Measurements from ENCODE around the gene RBM12.

The RBM12 gene

GRCh38 chr20:35618263-35619131 lies 46.2 kb downstream of the RBM12 start:
- DNase-seq, result peak; percentile 51

- peak; percentile 76 for DNase-seq
Measured at GRCh38 chr20:35617397-35618262, 47.1 kb downstream of the RBM12 start.

GRCh38 chr20:35616465-35617396 lies 48.0 kb downstream of the RBM12 start:
- peak; percentile 100 for DNase-seq

GRCh38 chr20:35615667-35616464 lies 48.8 kb downstream of the RBM12 start, which contains the start of gene SPAG4:
Gene SPAG4 (plus strand): TSS chr20:35615829. CDS start chr20:35616004, 175 bp downstream.
- DNase-seq, result no peak

GRCh38 chr20:35611482-35611881 lies 53.2 kb downstream of the RBM12 start:
- no peak for DNase-seq

GRCh38 chr20:35610833-35611427 lies 53.8 kb downstream of the RBM12 start:
- DNase-seq, result peak; percentile 50

GRCh38 chr20:35607003-35607735 lies 57.5 kb downstream of the RBM12 start:
- no peak for DNase-seq

- no peak for DNase-seq
Measured at GRCh38 chr20:35606127-35606526, 58.6 kb downstream of the RBM12 start.

GRCh38 chr20:35604449-35604747 lies 60.3 kb downstream of the RBM12 start:
- DNase-seq, result no peak

- DNase-seq, result no peak
Measured at GRCh38 chr20:35603695-35604448, 60.8 kb downstream of the RBM12 start.

GRCh38 chr20:35602851-35603495 lies 61.7 kb downstream of the RBM12 start:
- no peak for DNase-seq

GRCh38 chr20:35601990-35602389 lies 62.7 kb downstream of the RBM12 start:
- DNase-seq, result no peak

- peak; percentile 89 for DNase-seq
Measured at GRCh38 chr20:35600993-35601973, 63.4 kb downstream of the RBM12 start.

GRCh38 chr20:35600176-35600992 lies 64.3 kb downstream of the RBM12 start:
- no peak for DNase-seq

GRCh38 chr20:35599776-35600120 lies 65.0 kb downstream of the RBM12 start:
- no peak for DNase-seq

Measured in hematopoietic multipotent progenitor cell treated with erythropoietin and hydrocortisone succinate and interleukin-3 and kit ligand, for 4 days (in vitro differentiated cells).